ENCODE measurements around the gene CHRNA1.

Gene CHRNA1

GRCh38 chr2:174764280-174765255 lies at the start of gene CHRNA1:
CHRNA1 (minus strand) TSS chr2:174764472; CDS start chr2:174764394, 78 bp downstream.
- DNase-seq: no peak

- no peak for DNase-seq
These were observed 47.8 kb upstream of the CHRNA1 start for GRCh38 chr2:174812037-174812436.

DNA sequence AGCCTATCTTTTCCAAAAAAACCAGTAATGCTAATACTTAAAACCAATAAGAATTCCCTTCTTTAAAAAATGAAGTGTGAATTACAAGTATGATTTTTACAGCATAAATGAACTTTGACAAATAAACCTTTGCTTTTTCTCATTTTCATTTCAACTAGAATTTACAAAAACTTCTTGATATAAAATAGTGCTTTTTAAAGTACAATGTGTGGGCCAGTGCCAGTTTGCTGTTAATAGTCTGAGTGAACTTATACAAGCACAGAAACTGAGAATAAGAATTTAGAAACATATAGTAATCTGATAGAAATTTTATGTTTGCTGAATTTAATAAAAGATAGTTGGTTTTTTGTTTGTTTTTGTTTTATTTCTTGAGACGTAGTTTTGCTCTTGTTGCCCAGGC lies 43.7 kb upstream of the CHRNA1 start:
- no peak for DNase-seq

GRCh38 chr2:174805803-174806202 lies 41.5 kb upstream of the CHRNA1 start:
- DNase-seq: no peak

- DNase-seq: no peak
These were observed 38.2 kb upstream of the CHRNA1 start for GRCh38 chr2:174802459-174802858.

DNA sequence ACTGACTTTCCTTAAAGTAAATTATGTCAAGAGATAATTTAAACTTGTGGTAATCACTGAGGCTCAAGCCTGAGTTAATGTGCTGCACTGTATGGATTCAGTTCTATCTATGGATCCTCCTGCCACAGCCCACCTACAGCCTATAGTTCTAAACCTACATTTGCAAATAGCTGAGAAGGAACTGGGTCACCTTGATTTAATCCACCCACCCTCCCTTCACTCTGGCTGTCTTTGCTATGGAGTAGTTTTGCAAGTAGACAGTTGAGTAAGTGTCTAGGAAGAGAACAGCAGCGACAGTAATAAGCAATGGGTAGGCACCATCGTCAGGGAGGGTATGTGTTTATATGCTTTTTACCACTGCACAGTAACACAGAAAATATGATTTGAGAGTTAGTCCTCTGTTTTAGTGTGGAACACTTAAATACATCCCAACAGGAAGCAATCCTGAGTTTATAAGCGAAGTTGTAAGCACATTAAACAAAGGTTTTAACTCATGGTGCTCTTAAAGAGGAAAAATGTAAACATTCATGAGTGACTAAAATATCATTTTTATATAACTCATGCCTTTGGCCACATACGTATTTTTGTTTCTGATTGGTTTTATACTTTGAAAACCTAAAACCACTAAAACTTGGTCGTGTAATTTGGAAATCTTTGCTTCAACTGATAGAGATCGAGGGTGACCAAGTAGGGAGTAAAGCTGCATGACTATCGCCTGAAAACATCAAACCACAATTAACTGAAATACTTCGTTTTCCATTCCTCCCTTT lies 36.3 kb upstream of the CHRNA1 start:
- no peak for DNase-seq

DNA sequence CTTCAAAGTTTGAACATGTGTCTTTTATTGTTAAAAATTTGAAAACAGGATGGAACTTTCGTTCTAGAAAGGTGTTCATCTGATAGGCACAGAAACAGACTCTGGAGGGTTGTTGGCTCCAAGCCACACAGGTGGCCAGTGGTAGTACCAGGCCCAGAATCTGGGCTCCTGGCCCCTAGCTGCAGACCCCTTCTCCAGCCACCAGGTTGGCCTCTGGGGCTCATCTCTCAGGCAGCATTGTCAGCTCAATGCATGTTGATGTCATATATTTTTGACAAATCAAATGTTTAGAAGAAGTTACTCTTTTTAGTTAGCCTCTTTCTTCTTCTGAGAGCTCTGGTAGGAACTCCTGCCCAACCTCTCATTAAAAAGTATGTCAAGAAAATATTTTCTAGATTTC lies 34.5 kb upstream of the CHRNA1 start:
- DNase-seq: no peak

DNA sequence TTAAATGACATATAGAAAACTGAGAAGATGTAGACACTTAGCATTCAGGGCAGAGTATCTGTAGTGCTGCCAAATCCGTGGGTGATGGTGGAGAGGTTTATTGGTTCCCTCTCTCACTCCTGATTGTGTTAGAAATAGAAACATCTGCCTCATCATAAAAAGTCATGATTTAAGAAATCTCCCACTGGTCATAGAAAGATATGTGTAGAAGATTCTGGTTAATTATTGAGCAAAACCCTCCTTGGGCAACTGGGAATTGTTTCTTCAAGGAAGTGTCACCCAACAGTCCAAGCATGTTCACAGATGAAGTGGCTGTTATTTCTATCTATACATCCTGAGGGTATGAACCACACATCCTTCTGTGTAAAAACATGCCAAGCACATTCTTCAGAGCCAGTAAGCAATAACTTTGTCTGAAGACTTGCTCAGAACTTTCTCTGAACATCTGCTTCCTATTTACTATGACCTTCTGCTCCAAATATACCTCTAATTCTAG lies 33.6 kb upstream of the CHRNA1 start:
- DNase-seq: no peak

DNA sequence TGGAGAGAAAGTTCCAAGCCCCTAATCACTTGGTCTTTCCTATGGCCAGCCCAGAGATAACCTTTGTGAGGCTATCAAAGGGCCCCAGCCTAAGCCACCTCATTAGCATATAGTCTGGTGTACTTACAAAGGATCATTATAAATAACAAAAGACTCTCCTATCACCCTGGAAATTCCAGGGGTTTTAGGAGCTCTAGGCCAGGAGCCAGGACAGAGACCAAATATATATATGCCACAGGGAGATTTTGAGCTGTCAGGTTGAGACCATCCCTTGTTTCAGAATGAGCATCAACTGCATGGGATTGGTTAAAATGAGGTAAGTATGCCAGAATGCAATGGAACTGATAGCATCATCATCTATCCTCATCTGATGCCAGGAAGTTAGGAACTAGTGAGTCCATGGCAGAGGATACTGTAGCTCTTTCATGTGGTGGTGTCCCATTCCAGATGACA lies 32.1 kb upstream of the CHRNA1 start:
- no peak for DNase-seq

- DNase-seq: no peak
These were observed 30.6 kb upstream of the CHRNA1 start for GRCh38 chr2:174794851-174795374.

- no peak for DNase-seq
These were observed 28.2 kb upstream of the CHRNA1 start for GRCh38 chr2:174792309-174793025.

DNA sequence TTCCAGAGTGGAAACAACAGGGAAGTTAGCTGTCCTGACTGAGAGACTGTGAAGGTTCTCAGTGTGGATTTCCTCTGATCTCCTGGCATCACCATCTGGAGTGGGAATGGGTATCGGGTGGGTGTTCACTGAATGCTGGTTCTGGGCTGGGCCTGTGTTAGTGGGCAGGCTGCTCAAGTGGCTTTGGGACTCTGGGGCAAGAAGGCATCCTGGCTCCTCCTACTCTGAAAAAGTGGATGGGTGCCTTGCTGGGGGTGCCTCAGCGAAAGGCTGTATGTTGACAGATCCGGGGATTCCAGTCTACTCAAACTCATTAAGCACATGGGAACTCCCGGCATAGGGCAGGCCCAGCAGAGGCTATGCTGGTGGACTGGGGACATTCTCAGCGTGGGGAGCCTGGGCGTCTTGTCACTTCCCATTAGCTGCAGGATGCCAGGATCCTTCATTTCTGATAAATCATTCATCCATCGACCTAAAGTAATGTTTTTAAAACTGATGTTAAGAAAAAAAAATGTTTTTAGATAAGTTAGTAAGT lies 27.5 kb upstream of the CHRNA1 start:
- no peak for DNase-seq

- no peak for DNase-seq
These were observed 26.7 kb upstream of the CHRNA1 start for GRCh38 chr2:174791020-174791419.

GRCh38 chr2:174789001-174789400 lies 24.7 kb upstream of the CHRNA1 start:
- DNase-seq: no peak

DNA sequence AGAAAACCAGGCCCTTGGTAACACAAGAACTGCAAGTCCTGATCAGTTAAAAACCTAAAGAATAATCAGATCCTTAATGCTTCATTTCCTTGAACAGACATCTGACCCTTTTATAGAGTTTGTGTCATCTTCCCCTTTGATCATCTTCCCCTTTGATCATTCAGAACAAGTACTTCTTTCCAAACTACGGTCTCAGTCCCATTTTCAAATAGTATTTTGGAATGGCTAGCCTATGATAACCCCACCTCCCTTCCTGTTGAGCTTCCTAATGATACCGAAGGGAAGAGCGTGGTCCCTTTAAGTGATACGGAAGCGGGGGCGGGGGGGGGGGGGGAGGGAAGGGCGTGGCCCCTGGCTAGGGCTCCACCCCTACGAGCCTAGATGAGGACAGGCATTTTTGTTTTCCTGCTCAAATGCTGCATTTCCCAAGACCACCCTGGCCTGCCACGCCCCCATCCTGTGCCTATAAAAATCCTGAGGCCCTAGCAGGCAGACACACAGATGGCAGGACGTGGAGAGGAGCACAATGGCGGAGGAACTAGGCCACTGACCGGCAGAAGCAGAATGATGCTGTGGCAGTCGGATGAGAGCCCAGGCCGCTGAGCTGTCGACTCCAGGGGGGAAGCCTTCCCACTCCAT lies 24.1 kb upstream of the CHRNA1 start:
- peak; percentile 52 for DNase-seq

- DNase-seq: no peak
These were observed 23.4 kb upstream of the CHRNA1 start for GRCh38 chr2:174787487-174788205.

DNA sequence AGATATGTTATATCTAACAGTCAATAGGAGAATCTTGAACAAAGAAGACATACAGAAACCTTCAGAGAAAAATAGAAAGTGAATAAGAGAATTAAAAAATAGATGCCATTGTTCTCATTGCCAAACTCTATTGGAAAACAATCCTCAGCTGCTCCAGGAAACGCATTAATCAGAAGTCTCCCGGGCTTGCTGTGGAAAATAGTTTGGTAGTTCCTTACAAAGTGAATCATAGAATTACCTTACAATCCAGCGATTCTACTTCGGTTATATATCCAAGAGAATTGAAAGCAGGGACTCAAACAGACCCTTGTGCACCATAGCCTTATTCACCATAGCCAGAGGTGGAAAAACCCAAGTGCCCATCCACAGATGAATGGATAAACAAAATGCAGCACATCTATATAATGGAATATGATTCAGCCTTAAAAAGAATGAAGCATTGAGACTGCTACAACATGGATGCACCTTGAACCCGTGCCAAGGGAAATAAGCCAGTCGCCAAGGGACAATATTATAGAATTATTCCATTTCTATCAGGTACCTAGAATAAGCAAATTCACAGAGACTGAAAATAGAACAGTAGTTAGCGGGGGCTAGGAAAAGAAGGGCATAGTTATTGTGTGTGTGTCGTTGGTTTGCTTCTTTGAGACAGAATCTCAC lies 21.9 kb upstream of the CHRNA1 start:
- DNase-seq: no peak

GRCh38 chr2:174785481-174785880 lies 21.2 kb upstream of the CHRNA1 start:
- DNase-seq: no peak

DNA sequence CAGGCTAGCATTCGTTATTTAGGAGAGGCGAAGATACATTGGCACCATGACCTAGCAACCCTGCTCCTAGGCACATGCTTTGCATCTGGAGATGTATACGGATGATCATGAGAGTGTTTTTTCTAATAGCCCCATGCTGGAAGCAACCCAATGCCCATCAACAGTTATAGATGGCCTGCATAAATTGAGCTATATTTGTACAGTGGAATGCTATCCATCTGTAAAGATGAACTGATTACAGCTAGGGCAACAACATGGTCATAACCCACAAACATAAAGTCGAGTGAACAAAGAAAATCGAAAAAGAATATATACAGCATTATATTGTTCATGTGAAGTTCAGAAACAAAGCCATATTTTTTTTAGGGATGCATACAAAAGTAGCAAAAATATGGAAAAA lies 20.6 kb upstream of the CHRNA1 start:
- no peak for DNase-seq

DNA sequence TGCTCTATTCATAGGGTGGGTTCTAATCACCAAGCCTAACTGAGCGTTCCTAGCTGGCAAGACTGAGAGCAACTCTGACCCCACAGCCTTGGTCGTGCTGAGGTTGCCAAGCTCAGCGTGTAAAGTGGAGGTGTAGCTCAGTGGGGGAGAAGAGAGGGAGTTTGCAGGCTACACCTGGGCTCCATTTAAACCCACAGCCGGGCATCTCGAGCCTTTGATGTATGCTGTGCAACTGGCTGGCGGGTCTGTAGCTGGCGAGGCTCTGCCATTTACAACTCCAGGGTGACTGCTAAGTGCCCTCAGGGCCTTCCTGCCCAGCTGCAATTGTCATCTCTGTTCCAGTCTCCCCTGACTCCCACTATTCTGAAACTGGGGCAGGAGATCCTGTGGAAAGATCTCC lies 20.0 kb upstream of the CHRNA1 start:
- no peak for DNase-seq

GRCh38 chr2:174781996-174782395 lies 17.7 kb upstream of the CHRNA1 start:
- DNase-seq: no peak
